Astrocyte (in vitro differentiated cells and primary cell): ENCODE data around the gene HSF2.

Experiments
- EZH2 ChIP-seq: IDR thresholded peaks from 2 replicates; pipeline ENCODE4 v1.6.1; 2012; ENCODE audit warnings: mild to moderate bottlenecking, low read length, inconsistent platforms; ENCODE audit not compliant: insufficient read depth
- TF ChIP-seq, protein P1 (sequence below): IDR thresholded peaks from 2 replicates; pipeline ENCODE4 v1.5.1; 2011; ENCODE audit warnings: low read depth, mild to moderate bottlenecking, inconsistent platforms, low read length, moderate library complexity; ENCODE audit not compliant: insufficient read depth

DNA sequence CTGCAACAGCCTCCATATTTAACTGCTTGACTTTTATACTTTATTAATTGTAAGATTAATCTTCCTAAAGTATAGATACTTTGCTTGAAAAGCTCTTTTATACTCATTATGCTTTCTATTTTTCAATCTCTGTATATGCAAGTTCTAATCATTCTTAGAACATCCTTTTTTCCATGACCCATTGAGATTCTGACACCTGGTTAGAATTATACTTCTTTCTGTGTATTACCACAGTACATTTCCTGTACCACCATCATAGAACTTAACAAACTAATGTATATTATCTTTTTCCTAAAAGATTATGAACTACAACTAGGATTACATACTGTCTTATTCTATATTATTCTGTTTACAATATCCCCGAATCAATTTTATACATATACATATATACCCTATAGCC is 58.6 kb downstream of the HSF2 start:
- TF ChIP-seq, protein P1, sequence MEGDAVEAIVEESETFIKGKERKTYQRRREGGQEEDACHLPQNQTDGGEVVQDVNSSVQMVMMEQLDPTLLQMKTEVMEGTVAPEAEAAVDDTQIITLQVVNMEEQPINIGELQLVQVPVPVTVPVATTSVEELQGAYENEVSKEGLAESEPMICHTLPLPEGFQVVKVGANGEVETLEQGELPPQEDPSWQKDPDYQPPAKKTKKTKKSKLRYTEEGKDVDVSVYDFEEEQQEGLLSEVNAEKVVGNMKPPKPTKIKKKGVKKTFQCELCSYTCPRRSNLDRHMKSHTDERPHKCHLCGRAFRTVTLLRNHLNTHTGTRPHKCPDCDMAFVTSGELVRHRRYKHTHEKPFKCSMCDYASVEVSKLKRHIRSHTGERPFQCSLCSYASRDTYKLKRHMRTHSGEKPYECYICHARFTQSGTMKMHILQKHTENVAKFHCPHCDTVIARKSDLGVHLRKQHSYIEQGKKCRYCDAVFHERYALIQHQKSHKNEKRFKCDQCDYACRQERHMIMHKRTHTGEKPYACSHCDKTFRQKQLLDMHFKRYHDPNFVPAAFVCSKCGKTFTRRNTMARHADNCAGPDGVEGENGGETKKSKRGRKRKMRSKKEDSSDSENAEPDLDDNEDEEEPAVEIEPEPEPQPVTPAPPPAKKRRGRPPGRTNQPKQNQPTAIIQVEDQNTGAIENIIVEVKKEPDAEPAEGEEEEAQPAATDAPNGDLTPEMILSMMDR = no peak
- TF ChIP-seq EZH2 = no peak
